SH-SY5Y (cell line): ENCODE results near the gene LCE5A.

Source experiments
- GATA2 ChIP-seq: IDR thresholded peaks from 2 replicates; pipeline ENCODE4 v1.6.1; 2011; ENCODE audit warnings: mild to moderate bottlenecking, low read depth, low read length
- GATA3 ChIP-seq: IDR thresholded peaks from 2 replicates; pipeline ENCODE4 v1.6.1; 2011; ENCODE audit warnings: low read depth, mild to moderate bottlenecking, low read length, moderate library complexity

GRCh38 chr1:152519851-152520250 is 9.2 kb downstream of the LCE5A start:
- TF ChIP-seq GATA3 (no peak), GATA2 (no peak)
